KMS-11 (cell line): ENCODE measurements around the gene MCAM.

Source experiments
- H2AFZ ChIP-seq: fragments of 200-600 bp; sonication (generic); 2 replicates; pipeline ENCODE4 v1.6.1; 2016; ENCODE audit warnings: antibody characterized with exemption, mixed run types, low read depth
- H3K27ac ChIP-seq: fragments of 200-600 bp; sonication (generic); 2 replicates; pipeline ENCODE4 v1.6.1; 2016; ENCODE audit warnings: mild to moderate bottlenecking, mixed run types
- H3K27me3 ChIP-seq: fragments of 200-600 bp; sonication (generic); 2 replicates; pipeline ENCODE4 v1.6.1; 2017; ENCODE audit warnings: mild to moderate bottlenecking, low read depth, mixed run types, moderate library complexity; ENCODE audit not compliant: insufficient read depth
- H3K36me3 ChIP-seq: fragments of 200-600 bp; sonication (generic); 2 replicates; pipeline ENCODE4 v1.6.1; 2017; ENCODE audit warnings: mild to moderate bottlenecking, mixed run types; ENCODE audit not compliant: insufficient read depth
- H3K4me1 ChIP-seq: fragments of 200-600 bp; sonication (generic); 2 replicates; pipeline ENCODE4 v1.6.1; 2016; ENCODE audit warnings: mild to moderate bottlenecking, low read depth, mixed run types; ENCODE audit not compliant: poor library complexity, severe bottlenecking
- H3K4me2 ChIP-seq: fragments of 200-600 bp; sonication (generic); 2 replicates; pipeline ENCODE4 v1.7.0; 2016; ENCODE audit warnings: mild to moderate bottlenecking, mixed run types
- H3K4me3 ChIP-seq: fragments of 200-600 bp; sonication (generic); IDR thresholded peaks from 2 replicates; pipeline ENCODE4 v1.6.1; 2017; ENCODE audit warnings: low read depth, low read length, mixed read lengths; ENCODE audit not compliant: insufficient read depth
- H3K79me2 ChIP-seq: fragments of 200-600 bp; sonication (generic); 2 replicates; pipeline ENCODE4 v1.6.1; 2016; ENCODE audit warnings: low read depth, mixed run types; ENCODE audit not compliant: insufficient read depth
- H3K9ac ChIP-seq: fragments of 200-600 bp; sonication (generic); 2 replicates; pipeline ENCODE4 v1.6.1; 2016; ENCODE audit warnings: mild to moderate bottlenecking, mixed run types
- H4K20me1 ChIP-seq: fragments of 200-600 bp; sonication (generic); 2 replicates; pipeline ENCODE4 v1.6.1; 2016; ENCODE audit warnings: mild to moderate bottlenecking, mixed run types; ENCODE audit not compliant: insufficient read depth
- TF ChIP-seq, protein P1 (sequence below): fragments of 200-600 bp; sonication (generic); conservative IDR thresholded peaks from 2 replicates; pipeline ENCODE4 v1.6.1; 2017; ENCODE audit warnings: low read depth, mild to moderate bottlenecking, antibody characterized with exemption, low read length, moderate library complexity, mixed read lengths

Gene MCAM

DNA sequence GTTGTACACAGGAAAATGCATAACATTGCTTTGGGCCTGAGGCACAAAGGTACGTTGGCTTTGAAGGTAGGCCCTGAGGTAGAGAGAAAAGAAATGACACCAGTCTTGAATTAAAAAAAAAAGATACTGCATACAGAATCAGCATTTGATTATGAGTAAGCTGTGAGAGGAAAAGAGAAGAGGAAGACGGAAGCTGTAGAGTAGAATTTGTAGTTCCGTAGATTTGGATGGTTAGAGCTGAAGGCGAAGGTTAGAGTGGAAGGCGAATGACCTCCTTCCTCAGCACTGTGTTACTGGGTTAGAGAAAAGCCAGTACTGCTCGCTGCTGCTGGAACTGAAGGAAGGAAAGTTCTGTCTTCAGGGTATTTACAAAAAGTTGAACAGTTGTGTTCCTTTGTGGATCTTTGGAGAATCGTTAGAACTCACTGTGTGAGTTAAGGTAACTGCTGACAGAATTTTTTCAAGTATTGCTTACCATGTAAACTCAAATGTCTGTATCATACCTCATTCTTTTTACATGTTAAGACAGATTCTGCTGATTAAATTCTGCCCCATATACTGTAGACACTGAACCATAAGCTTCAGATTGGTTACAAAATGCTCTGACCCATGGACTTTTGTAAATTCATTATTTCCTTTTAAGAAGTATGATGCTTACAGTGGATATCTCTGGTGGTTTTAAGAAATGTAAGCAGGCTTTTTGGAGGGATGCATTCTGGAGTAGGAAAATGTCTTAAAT, 50.2 kb downstream of the MCAM start:
- no peak overlapping the region for H3K27ac ChIP-seq
- no peaks in the 10 kb centered on the region for H4K20me1 ChIP-seq
- H3K9ac ChIP-seq = no peak overlapping the region
- H3K4me1 ChIP-seq = peaks cover 3% of the 10 kb centered on the region
- no peak overlapping the region for H3K4me2 ChIP-seq
- no peak overlapping the region for H3K4me3 ChIP-seq
- H2AFZ ChIP-seq = no peak overlapping the region
- no peaks in the 10 kb centered on the region for H3K27me3 ChIP-seq
- no peaks in the 10 kb centered on the region for H3K79me2 ChIP-seq
- no peaks in the 10 kb centered on the region for H3K36me3 ChIP-seq
- TF ChIP-seq, protein P1, sequence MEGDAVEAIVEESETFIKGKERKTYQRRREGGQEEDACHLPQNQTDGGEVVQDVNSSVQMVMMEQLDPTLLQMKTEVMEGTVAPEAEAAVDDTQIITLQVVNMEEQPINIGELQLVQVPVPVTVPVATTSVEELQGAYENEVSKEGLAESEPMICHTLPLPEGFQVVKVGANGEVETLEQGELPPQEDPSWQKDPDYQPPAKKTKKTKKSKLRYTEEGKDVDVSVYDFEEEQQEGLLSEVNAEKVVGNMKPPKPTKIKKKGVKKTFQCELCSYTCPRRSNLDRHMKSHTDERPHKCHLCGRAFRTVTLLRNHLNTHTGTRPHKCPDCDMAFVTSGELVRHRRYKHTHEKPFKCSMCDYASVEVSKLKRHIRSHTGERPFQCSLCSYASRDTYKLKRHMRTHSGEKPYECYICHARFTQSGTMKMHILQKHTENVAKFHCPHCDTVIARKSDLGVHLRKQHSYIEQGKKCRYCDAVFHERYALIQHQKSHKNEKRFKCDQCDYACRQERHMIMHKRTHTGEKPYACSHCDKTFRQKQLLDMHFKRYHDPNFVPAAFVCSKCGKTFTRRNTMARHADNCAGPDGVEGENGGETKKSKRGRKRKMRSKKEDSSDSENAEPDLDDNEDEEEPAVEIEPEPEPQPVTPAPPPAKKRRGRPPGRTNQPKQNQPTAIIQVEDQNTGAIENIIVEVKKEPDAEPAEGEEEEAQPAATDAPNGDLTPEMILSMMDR = no peak

DNA sequence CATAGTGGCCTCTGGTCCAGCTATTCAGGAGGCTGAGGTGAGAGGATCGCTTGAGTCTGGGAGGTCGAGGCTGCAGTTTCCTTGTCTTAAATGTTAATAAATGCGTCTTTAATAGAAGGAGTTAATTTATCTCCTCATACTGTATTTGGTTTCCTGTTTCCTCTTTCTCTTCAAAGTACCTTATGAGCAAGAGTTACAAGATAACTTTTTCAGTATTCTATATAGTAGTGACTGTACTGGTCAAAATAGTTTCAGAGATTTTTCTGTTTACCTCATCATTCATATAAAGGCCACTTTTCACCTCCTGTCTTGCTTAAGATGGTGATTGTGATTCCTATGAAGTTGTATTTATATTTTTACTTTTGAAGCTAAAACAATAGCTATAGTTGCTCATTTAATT, 50.9 kb downstream of the MCAM start:
- TF ChIP-seq, protein P1 = no peak
- Histone ChIP-seq H3K27me3 (no peaks in the 10 kb centered on the region), H3K79me2 (no peaks in the 10 kb centered on the region), H2AFZ (no peak overlapping the region), H3K36me3 (no peaks in the 10 kb centered on the region), H3K4me1 (peaks cover 4% of the 10 kb centered on the region), H4K20me1 (no peaks in the 10 kb centered on the region), H3K4me2 (no peak overlapping the region), H3K4me3 (no peak overlapping the region), H3K27ac (no peak overlapping the region), H3K9ac (no peak overlapping the region)

DNA sequence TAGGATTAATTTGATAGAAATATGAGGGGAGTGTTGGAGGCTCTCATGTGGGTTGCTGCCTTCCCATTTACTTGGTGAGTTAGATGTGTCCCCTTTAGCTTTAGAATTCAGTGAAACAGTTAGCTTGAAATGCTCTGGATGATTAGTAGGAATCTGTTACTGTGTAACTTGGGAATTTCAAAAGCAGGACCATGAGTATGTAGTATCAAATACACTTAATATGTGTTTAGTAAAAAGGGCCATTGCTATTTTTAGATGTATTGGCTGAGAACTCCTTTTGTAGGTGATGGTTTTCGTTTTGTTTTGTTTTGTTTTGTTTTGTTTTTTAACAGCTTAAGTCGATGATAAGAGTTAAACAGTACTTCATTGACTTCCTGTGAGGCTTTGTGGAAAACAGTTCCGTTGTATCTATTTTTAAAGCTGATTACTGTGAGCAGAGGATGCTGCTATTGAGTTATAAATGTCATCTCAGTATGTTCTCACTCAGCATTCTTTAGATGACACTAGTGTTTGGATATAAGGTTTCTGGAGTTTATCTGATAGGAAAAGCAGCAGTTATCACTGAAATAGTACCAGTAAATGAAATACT, 53.5 kb downstream of the MCAM start:
- H3K27me3 ChIP-seq = no peaks in the 10 kb centered on the region
- H4K20me1 ChIP-seq = no peaks in the 10 kb centered on the region
- no peaks in the 10 kb centered on the region for H3K36me3 ChIP-seq
- H3K9ac ChIP-seq = no peak overlapping the region
- no peaks in the 10 kb centered on the region for H3K79me2 ChIP-seq
- H3K4me1 ChIP-seq = peaks cover 4% of the 10 kb centered on the region
- TF ChIP-seq, protein P1 = no peak
- no peak overlapping the region for H3K4me3 ChIP-seq
- H3K4me2 ChIP-seq = no peak overlapping the region
- no peak overlapping the region for H3K27ac ChIP-seq
- H2AFZ ChIP-seq = no peak overlapping the region

DNA sequence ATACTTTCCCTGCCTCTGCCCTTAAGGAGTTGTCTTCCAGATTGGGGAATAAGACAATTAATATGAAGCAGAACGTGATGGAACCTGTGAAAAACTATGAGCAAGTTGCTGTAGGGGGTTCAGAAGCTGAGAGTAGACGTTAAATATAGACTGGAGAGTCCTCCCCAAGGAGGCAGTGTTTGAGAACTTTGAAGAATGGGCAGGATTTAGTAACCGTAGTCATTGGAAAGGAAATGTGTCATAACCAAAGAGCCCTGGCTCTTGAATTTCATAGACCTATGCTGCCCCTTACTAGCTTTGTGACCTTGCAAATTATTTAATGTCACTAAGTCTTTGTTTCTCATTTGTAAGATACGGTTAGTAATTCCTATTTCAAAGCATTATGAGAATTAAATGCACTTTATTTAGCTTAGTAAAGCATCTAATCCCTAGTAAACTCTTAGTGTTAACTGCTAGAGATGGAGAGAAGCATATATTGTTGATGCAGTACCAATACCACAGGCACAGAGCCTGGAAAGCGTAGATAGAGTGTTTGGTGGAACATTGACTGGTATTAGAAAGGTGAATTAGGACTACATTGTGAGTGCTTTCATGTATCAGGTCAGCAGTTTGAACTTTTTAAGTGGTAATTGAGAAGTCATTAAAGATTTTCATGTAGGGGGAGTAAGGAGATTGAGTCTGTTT, 54.1 kb downstream of the MCAM start:
- no peak overlapping the region for H3K4me3 ChIP-seq
- H3K27me3 ChIP-seq = no peaks in the 10 kb centered on the region
- H3K4me2 ChIP-seq = no peak overlapping the region
- peaks cover 4% of the 10 kb centered on the region for H3K4me1 ChIP-seq
- TF ChIP-seq, protein P1 = no peak
- no peaks in the 10 kb centered on the region for H3K36me3 ChIP-seq
- no peak overlapping the region for H2AFZ ChIP-seq
- no peaks in the 10 kb centered on the region for H3K79me2 ChIP-seq
- no peaks in the 10 kb centered on the region for H4K20me1 ChIP-seq
- no peak overlapping the region for H3K27ac ChIP-seq
- H3K9ac ChIP-seq = no peak overlapping the region
